Measurements from ENCODE around the gene ASXL3.

Gene ASXL3

GRCh38 chr18:33578518-33579348 is 714 bp downstream of the ASXL3 start:
- peak; percentile 32 for ATAC-seq
- TF ChIP-seq ZC3H10 (CRISPR knock-in tag; IDR thresholded peaks at IDR 0.05) (no peak), TSHZ2 (CRISPR knock-in tag; IDR thresholded peaks at IDR 0.05) (no peak), ARNTL (CRISPR knock-in tag; IDR thresholded peaks at IDR 0.05; ENCODE audit: borderline replicate concordance, low read depth) (no peak), ZFP30 (CRISPR knock-in tag; IDR thresholded peaks at IDR 0.05) (no peak), ZNF70 (CRISPR knock-in tag; IDR thresholded peaks at IDR 0.05) (no peak), ZFP3 (CRISPR knock-in tag; IDR thresholded peaks at IDR 0.05) (no peak), BACH2 (CRISPR knock-in tag; IDR thresholded peaks at IDR 0.05; ENCODE audit: borderline replicate concordance) (no peak), ZNF8 (CRISPR knock-in tag; IDR thresholded peaks at IDR 0.05) (no peak), CSRNP3 (CRISPR knock-in tag; IDR thresholded peaks at IDR 0.05) (no peak), PATZ1 (CRISPR knock-in tag; IDR thresholded peaks at IDR 0.05; ENCODE audit: borderline replicate concordance) (no peak), PPARA (CRISPR knock-in tag; IDR thresholded peaks at IDR 0.05; ENCODE audit: borderline replicate concordance) (no peak), RARB (CRISPR knock-in tag; IDR thresholded peaks at IDR 0.05) (no peak), SNAI2 (CRISPR knock-in tag; IDR thresholded peaks at IDR 0.05) (no peak), ESRRG (CRISPR knock-in tag; IDR thresholded peaks at IDR 0.05) (no peak), GLIS3 (CRISPR knock-in tag; IDR thresholded peaks at IDR 0.05) (no peak), CSDC2 (CRISPR knock-in tag; IDR thresholded peaks at IDR 0.05) (no peak), OSR1 (CRISPR knock-in tag; IDR thresholded peaks at IDR 0.05) (no peak), POU6F1 (CRISPR knock-in tag; IDR thresholded peaks at IDR 0.05; ENCODE audit: borderline replicate concordance, low read depth) (no peak)

GRCh38 chr18:33579349-33580215 is 1.6 kb downstream of the ASXL3 start:
- TF ChIP-seq ISL1 (CRISPR knock-in tag; IDR thresholded peaks at IDR 0.05) (no peak), CREB5 (CRISPR knock-in tag; IDR thresholded peaks at IDR 0.05; ENCODE audit: low read depth) (no peak), ZFP3 (CRISPR knock-in tag; IDR thresholded peaks at IDR 0.05) (no peak), PATZ1 (CRISPR knock-in tag; IDR thresholded peaks at IDR 0.05; ENCODE audit: borderline replicate concordance) (no peak), ZNF8 (CRISPR knock-in tag; IDR thresholded peaks at IDR 0.05) (no peak), TOX (CRISPR knock-in tag; IDR thresholded peaks at IDR 0.05; ENCODE audit: borderline replicate concordance) (no peak)
- ATAC-seq: no peak
